ENCODE results near the gene TMEM192.
"Not testable (repeated sequence)": the region's sequence is repeated elsewhere in the genome, so short reads cannot be mapped to it uniquely, and the experiment has no call there.

The TMEM192 gene

DNA sequence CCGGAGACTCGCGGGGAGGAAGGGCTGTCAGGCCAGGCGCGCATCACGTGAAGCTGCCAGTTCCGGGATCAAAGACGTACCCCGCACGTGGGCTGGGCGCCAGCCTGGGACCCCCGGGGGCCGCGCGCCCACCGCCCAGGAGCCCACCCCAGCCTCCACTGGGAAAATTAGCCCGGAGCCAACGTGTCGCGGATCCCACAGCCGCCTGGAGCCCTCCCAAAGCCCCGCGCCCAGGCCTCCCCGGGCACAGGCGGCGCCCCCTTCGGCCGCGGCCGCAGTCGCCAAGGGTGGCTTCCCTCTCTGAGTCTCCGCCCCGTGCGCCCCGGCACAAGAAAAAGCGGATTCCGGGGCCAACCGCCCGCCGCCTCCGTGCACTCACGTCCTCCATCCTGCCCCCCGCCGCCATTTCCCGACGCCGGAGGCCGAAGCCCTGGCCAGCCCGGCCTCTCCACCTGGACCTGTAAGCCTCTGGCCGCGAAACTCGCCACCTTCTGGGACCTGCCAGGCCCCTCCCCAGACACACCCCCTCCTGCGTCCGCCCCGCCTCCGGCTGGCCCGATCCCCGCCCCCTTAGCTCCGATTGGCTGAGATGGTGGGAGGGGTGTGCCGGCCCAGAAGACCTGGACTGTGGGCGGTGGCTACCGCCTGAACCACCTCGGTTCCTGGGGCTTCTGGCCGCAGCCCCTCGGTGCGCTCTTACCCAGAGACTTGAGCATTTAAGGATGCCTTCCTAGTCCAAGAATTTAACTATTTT is at the start of gene TMEM192:
Gene TMEM192 (minus strand): TSS at position 493 of the 754 bp plus-strand sequence. CDS start 87 bp downstream, at position 406.
- DNase-seq (ENCODE audit: low spot score): peak; percentile 95

DNA sequence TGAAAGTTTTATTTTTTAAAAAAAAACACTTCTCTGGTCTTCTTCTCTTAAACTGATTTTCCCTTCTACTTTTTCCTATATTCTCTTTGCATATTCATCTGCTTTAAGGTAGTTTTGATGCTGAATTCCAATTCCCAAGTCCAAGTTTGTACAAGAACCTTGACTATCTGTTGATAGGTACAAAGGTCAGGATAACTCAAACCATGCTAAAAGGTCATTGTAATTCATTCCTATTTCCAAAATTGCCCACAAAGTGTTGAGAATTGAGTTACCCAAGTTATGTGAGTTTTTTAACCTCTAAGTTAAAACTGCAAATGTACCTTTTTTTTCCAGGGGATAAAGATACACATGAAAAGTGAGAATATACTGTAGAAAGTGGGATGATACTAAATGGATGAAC is 46.1 kb upstream of the TMEM192 start:
- DNase-seq (ENCODE audit: low spot score): no peak

DNA sequence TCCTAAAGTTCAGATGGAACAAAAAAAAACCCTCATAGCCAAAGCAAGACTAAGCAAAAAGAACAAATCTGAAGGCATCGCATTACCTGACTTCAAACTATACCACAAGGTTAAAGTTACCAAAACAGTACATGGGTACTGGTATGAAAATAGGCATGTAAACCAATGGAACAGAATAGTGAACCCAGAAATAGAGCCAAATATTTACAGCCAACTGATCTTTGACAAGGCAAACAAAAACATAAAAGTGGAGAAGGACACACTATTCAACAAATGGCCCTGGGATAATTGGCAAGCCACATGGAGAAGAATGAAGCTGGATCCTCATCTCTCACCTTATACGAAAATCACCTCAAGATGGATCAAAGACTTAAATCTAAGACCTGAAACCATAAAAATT is 44.2 kb upstream of the TMEM192 start:
- DNase-seq (ENCODE audit: low spot score): no peak

GRCh38 chr4:165154482-165154881 is 41.8 kb upstream of the TMEM192 start:
- DNase-seq (ENCODE audit: low spot score): no peak

- no peak for DNase-seq (ENCODE audit: low spot score)
Observed at GRCh38 chr4:165152527-165152926, 39.9 kb upstream of the TMEM192 start.

DNA sequence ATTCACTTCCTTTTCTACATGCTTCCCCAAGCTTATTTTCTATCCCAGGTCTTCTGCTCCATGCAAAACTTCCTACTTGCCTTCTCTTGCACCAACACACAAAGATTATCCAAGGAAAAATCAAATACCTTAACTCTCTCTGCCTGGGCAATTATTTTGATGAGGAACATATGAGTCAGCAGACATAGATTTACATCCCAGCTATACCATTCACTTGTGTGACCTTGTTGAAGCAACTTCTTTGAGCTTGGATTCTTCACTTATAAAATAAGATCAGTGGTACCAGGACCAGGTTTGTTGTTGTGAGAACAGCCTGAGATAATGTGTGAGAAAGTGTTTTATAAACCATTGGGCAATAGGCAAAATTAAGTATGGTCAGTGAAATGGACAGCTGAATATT is 39.1 kb upstream of the TMEM192 start:
- DNase-seq (ENCODE audit: low spot score): no peak

DNA sequence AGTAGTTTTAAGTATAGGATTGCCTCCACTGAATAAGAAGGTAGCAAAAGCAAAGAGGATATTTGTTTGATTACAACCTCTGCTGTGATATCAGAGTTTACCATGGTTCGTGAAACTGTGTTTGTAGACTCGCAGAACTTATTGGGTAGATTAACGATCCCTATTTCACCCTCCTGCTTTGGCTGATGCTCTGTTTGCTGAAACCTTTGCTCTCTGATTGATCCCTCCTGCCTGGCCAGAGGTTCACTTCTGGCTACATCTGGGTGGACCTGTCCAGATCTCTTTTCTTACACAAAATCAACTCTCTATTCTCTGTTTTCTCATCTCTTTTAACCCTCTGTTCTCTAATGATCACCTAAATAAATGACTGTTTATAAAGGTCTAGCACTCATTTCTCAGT is 37.9 kb upstream of the TMEM192 start:
- no peak for DNase-seq (ENCODE audit: low spot score)

DNA sequence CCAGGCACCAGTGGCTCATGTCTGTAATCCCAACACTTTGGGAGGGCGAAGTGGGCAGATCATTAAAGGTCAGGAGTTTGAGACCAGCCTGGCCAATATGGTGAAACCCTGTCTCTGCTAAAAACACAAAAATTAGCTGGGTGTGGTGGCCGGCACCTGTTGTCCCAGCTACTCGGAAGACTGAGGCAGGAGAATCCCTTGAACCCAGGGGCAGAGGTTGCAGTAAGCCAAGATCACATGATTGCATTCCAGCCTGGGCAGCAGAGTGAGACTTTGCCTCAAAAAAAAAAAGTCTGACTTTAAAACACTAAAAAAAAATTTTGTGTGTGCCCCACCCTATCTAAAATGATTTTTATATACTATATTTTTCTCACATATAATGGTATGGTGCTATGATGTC is 26.2 kb upstream of the TMEM192 start:
- DNase-seq (ENCODE audit: low spot score): no peak

DNA sequence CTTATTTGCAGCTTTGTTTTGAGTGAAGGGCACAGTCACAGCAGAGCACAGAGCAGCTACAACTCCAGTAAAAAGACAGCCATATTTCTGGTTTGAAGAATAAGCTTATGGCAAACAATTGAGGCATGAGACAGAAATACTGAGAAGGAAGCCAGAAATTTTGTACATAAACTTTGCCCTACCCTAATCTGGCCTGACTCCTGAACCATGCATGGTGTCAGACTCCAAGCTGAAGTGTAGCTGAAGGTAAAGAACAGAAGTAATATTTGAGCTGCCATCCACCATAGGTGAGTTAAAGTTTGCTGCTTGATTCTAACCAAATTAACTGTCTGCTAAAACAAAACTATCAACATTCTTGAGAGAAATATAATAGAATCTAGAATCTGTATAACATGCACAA is 24.5 kb upstream of the TMEM192 start:
- DNase-seq (ENCODE audit: low spot score): no peak

- DNase-seq (ENCODE audit: low spot score): no peak
Observed at GRCh38 chr4:165136529-165136928, 23.9 kb upstream of the TMEM192 start.

DNA sequence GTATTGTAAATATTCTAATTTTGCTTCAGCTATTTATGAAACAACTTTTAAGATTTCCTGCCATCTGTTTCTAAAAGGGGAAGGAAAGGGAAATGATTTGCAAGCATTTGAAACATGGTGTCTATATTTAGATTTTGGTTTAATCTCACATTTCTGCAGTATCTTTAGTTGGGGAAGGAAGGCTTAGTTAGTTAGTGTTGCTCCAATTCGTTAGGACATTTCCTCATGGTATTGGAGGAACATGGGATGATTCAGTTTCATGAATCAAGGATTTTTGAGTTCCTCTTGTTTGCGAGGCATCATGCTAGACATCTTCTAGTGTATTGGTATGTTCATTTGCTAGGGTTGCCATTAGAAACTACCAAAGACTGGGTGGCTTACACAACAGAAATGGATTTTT is 20.5 kb upstream of the TMEM192 start:
- DNase-seq (ENCODE audit: low spot score): no peak

DNA sequence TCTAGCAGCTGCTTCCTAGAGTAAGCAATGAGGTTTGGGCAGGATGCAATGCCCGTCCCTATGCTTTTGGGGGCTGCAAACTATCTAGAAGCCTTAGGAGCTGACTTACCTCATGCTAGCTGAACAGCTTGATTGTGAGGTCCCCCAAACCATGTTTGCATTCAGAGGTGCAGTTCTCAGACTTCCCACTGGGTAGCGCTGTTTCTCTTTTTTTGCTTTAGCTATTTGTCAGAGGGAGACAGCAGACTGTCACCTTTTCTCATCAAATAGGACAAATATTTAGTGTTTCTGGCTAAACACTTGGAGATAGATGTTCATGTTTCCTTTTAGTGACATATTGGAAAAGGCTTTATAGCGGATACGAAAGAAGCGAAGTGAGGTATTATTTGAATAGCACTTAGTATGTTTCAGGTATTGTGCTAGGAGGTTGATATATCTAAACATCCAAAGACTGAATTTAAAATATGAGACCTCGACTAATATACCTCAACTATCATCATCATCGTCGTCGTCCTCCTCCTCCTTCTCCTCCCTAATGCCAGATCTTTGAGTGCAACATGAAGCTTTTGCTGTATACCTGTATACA is 18.7 kb upstream of the TMEM192 start:
- peak; percentile 71 for DNase-seq (ENCODE audit: low spot score)

DNA sequence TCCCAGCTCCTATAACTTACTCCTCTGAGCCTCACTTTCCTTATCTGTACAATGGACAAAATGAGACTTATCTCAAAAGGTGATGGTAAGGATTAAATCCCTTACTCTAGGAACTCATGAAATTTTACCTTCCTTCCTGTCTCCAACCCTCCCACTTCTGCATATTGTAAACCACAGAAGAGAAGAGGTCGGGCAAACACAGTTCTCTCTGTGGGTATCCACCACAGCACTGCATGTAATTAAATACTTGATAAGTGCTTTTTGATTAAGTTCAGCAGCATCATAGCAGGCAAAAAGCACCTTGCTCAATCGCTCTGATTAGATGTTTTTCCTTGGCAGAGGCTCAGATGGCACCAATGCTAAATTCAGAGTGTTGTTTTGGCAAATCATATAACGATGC is 17.3 kb upstream of the TMEM192 start:
- no peak for DNase-seq (ENCODE audit: low spot score)

DNA sequence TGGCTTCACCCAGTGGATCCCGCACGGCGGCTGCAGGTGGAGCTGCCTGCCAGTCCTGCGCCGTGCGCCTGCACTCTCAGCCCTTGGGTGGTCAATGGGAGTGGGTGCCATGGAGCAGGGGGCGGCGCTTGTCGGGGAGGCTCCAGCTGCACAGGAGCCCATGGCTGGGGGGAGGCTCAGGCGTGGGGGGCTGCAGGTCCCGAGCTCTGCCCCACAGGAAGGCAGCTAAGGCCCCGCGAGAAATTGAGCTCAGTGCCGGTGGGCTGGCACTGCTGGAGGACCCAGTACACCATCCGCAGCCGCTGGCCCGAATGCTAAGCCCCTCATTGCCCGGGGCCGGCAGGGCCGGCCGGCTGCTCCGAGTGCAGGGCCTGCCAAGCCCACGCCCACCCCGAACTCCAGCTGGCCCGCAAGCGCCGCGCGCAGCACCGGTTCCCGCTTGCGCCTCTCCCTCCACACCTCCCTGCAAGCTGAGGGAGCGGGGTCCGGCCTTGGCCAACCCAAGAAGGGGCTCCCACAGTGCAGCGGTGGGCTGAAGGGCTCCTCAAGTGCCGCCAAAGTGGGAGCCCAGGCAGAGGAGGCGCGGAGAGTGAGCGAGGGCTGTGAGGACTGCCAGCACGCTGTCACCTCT is 13.3 kb upstream of the TMEM192 start:
- DNase-seq (ENCODE audit: low spot score): not testable (repeated sequence)

- no peak for DNase-seq (ENCODE audit: low spot score)
Observed at GRCh38 chr4:165124488-165124887, 11.8 kb upstream of the TMEM192 start.

GRCh38 chr4:165118256-165118909 is 5.7 kb upstream of the TMEM192 start:
- no peak for DNase-seq (ENCODE audit: low spot score)

DNA sequence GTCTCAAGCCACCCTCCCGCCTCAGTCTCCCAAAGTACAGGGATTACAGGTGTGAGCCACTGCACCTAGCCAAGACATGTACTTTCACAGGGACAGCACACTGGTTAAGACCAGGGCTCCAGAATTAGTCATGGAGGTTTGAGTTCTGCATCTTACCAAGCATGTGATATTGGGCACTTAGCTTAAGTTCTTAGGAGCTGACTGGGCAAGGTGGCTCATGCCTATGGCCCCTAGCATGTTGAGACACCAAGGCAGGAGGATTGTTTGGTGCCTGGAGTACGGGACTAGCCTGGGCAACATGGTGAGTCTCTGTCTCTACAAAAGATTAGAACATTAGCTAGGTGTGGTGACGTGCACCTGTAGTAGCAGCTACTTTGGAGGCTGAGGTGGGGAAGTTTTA is 2.6 kb upstream of the TMEM192 start:
- no peak for DNase-seq (ENCODE audit: low spot score)

DNA sequence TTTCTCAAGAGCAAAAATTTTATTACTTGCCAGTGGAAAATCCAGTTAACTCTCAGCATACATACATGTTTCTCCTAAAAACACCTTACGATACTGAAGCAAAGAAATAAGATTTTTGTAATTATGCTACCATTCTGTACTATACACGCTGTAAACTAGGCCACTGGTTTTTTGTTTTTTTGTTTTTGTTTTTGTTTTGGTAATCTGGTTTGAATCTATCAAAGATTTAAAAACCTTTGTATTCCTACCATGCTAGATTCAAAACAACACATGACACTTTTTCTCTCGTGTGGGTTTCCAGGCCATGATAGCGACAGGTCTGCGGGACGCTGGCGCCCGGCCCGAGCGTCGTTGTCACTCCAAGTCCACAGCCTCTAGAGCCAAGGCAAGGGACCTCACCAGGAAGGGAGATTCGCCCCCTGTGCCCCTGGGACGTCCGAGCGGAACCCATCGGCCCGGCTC is 723 bp downstream of the TMEM192 start:
- DNase-seq (ENCODE audit: low spot score): peak; percentile 77

- DNase-seq (ENCODE audit: low spot score): no peak
Observed at GRCh38 chr4:165106518-165106917, 6.1 kb downstream of the TMEM192 start.

GRCh38 chr4:165101641-165102040 is 11.0 kb downstream of the TMEM192 start:
- DNase-seq (ENCODE audit: low spot score): peak; percentile 30

DNA sequence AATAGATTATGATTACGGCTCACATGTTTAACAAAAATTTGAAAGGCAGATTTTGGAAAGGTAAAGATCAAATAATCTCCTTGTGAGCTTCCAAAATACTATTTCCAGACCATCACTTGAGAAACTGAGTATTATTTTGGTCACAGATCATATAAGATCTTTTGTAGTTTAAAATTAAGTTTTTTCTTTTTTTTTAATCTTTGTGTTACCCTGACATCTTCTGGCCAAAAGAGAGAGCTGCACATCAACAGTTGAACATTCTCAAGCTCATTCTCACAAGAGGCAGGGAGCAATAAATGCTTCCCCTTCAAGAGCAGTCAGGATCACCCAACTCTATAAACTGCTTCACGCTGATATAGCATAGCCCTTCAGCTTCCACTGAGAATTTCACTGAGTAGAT is 15.9 kb downstream of the TMEM192 start:
- DNase-seq (ENCODE audit: low spot score): no peak

DNA sequence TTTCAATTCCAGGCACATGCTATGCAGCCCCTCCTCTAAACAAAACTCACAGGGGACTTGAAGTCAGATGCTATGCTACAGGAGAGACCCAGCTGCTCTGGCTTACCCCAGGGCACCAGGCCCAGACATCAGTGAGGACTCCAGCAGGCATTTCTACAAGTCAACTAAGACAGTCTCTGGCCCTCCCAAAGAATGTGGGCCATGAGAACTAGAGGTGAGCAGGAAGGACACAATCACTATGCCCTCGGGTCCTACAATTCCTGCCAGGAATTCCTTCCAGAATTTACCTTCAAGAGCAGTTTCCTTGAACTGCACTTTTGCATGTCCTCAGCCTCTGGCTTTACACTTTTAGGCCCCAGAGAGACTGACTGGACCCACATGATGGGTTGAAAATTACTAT is 17.4 kb downstream of the TMEM192 start:
- DNase-seq (ENCODE audit: low spot score): no peak

DNA sequence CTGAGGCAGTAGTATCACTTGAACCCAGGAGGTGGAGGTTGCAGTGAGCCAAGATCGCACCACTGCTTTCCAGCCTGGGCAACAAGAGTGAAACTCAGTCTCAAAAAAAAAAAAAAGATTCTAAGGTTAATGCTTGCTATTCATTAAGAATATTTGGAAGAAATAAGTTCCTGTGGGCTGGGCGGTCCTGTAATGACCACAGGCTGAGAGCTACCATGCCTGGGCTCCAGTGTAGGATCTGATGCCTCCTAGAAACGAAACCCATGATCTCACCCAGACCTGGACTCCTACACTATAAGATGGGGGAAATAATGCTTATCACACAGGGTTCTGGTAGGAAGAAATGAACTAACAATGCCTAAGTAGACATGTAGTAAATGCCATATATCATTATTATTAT is 17.8 kb downstream of the TMEM192 start:
- DNase-seq (ENCODE audit: low spot score): no peak

Data from putamen (tissue), 1 donor.